NCI-H1930 (cell line): ENCODE data around the gene TINAGL1.

Source experiments
- DNase-seq, 2 experiments: peaks; one replicate each; lab custom pipeline; 2025; lab: John Stamatoyannopoulos, UW

TINAGL1 gene

GRCh38 chr1:31607360-31607759 is 31.0 kb downstream of the TINAGL1 start:
- DNase-seq: no peak

- no peak for DNase-seq
These were observed 33.3 kb downstream of the TINAGL1 start for GRCh38 chr1:31609514-31610118.

GRCh38 chr1:31614414-31615005 is 38.2 kb downstream of the TINAGL1 start:
- no peak for DNase-seq

GRCh38 chr1:31615414-31615813 is 39.1 kb downstream of the TINAGL1 start:
- no peak for DNase-seq

GRCh38 chr1:31615939-31616338 is 39.6 kb downstream of the TINAGL1 start:
- no peak for DNase-seq

- no peak for DNase-seq
These were observed 41.1 kb downstream of the TINAGL1 start, which contains the start of gene HCRTR1 for GRCh38 chr1:31617218-31617915. TSS of gene HCRTR1 (plus strand) at chr1:31617689. CDS start at chr1:31619193, 1,504 bp downstream.

GRCh38 chr1:31617916-31618746 is 41.8 kb downstream of the TINAGL1 start:
- peak; percentile 40 to 54 for DNase-seq

- DNase-seq: no peak
These were observed 42.9 kb downstream of the TINAGL1 start for GRCh38 chr1:31618916-31619846.

- DNase-seq: no peak
These were observed 44.5 kb downstream of the TINAGL1 start for GRCh38 chr1:31620631-31621497.

- DNase-seq: no peak
These were observed 45.1 kb downstream of the TINAGL1 start for GRCh38 chr1:31621498-31621820.

- no peak for DNase-seq
These were observed 45.8 kb downstream of the TINAGL1 start for GRCh38 chr1:31621847-31622730.

- no peak for DNase-seq
These were observed 47.0 kb downstream of the TINAGL1 start for GRCh38 chr1:31623365-31623764.

GRCh38 chr1:31624309-31624708 is 48.0 kb downstream of the TINAGL1 start:
- no peak for DNase-seq

GRCh38 chr1:31624731-31625514 is 48.6 kb downstream of the TINAGL1 start:
- no peak for DNase-seq

- DNase-seq: no peak
These were observed 49.4 kb downstream of the TINAGL1 start for GRCh38 chr1:31625561-31626222.

GRCh38 chr1:31626223-31627207 is 50.2 kb downstream of the TINAGL1 start:
- no peak for DNase-seq
